Right lobe of liver (tissue), 6 donors: ENCODE data around the gene DIAPH3. TPM values are rescaled to one million over a fixed set of nuclear protein-coding genes. Genes with fewer than 3 reads are reported as not detected.

ENCODE experiments used
- ATAC-seq, 4 donors: fragments of 200-7000 bp; cut with Tn5 transposase; one replicate each; pipeline ENCODE4 v1.9.1; 2020; ENCODE audit warnings: mild to moderate bottlenecking in 4 of 4, moderate library complexity in 4 of 4
- DNase-seq, 3 donors: peaks; one replicate each; pipeline ENCODE4 v3.0.0-alpha.2; 2020
- H3K27ac ChIP-seq, 3 donors: fragments of 200-600 bp; one replicate each; pipeline ENCODE4 v1.8.0; 2022
- H3K27me3 ChIP-seq, 2 donors: fragments of 200-600 bp; one replicate each; pipeline ENCODE4 v1.8.0; 2022
- H3K36me3 ChIP-seq, 4 donors: fragments of 200-600 bp; sonication (generic) in 1 of 4; one replicate each; pipeline versions ENCODE4 v1.5.1 to v1.8.0; 2017 to 2022; ENCODE audit warnings: control low read depth in 1 of 4
- H3K4me1 ChIP-seq, 4 donors: fragments of 200-600 bp; sonication (generic) in 1 of 4; one replicate each; pipeline versions ENCODE4 v1.5.1 to v1.8.0; 2017 to 2022; ENCODE audit warnings: control low read depth in 1 of 4
- H3K4me3 ChIP-seq, 3 donors: fragments of 200-600 bp; one replicate each; pipeline ENCODE4 v1.8.0; 2022
- H3K9me3 ChIP-seq, 4 donors: fragments of 200-600 bp; sonication (generic) in 1 of 4; one replicate each; pipeline versions ENCODE4 v1.5.1 to v1.8.0; 2017 to 2022; ENCODE audit warnings: control low read depth in 1 of 4
- CTCF ChIP-seq, 4 donors: fragments of 200-600 bp in 3 of 4; fragments of 450-650 bp in 1 of 4; IDR thresholded peaks; one replicate each; pipeline versions ENCODE4 v1.5.1 to v1.8.0; 2016 to 2022; ENCODE audit warnings: antibody characterized with exemption in 4 of 4, mild to moderate bottlenecking in 2 of 4
- POLR2A ChIP-seq: fragments of 450-650 bp; IDR thresholded peaks from one replicate; pipeline ENCODE4 v1.6.1; 2017; ENCODE audit warnings: antibody characterized with exemption, mild to moderate bottlenecking
- WGBS: methylation state at CpG from one replicate; pipeline ENCODE4 v1.1.6; 2018; ENCODE audit warnings: low coverage, low lambda C conversion rate; ENCODE audit not compliant: insufficient coverage; ENCODE audit errors: missing lambda C conversion rate; 5-methylcytosine and 5-hydroxymethylcytosine counted together
- intact Hi-C, 2 donors: fragments of 100-400 bp; cut with DNase I; formaldehyde crosslinking; loops; one replicate each; pipeline versions ENCODE4 v1.11.2 to v1.14.1; 2022
- total RNA-seq, 6 experiments: library from RNA; depleted of rRNA in 2 of 6; stranded (reverse); fragments of >200 nt in 2 of 6; fragmentation: NEBNext Ultra II Directional in 3 of 6; extraction: Animal tissue kit (Norgen Biotek cat#: 25700) in 3 of 6; gene quantifications; one replicate each; pipeline versions ENCODE4 v1.1.0 to v1.2.4, GENCODE V29; 2016 to 2023
- donor health status: DM: no; HTN: yes; CAD: no.
- donor health status: DM: no; HTN: no; CAD: no.
- donor health status: DM: no; HTN: no; CAD: no.
- donor health status: DM: no; HTN: yes; CAD: no.
- donor health status: DM: no; HTN: yes; CAD: no.

The DIAPH3 gene
- total RNA-seq, 6 experiments from 2014 or later = 0.10 to 1.6 (median 0.93) TPM; not detected in 1

- Histone ChIP-seq H3K4me1 (peaks cover 0 to 5% (median 0%) of the 10 kb centered on the region in 4 donors), H3K27ac (no peak overlapping the region), H3K27me3 (no peaks in the 10 kb centered on the region), H3K36me3 (no peaks in the 10 kb centered on the region), H3K9me3 (no peaks in the 10 kb centered on the region), H3K4me3 (no peak overlapping the region)
- ATAC-seq (no peak), DNase-seq (no peak)
- intact Hi-C loops = no loop called here
- WGBS = 85% methylated on average over 4 of the region's 4 CpGs
- no peak for TF ChIP-seq CTCF (IDR thresholded peaks at IDR 0.05)
- no peak for TF ChIP-seq POLR2A
Measured at GRCh38 chr13:60016229-60016628, 147.5 kb downstream of the DIAPH3 start.

- intact Hi-C loops = no loop called here
- 98% methylated on average over 3 of the region's 6 CpGs for WGBS
- ATAC-seq (no peak), DNase-seq (no peak)
- H3K27ac ChIP-seq = no peak overlapping the region
- no peak overlapping the region for H3K4me3 ChIP-seq
- no peaks in the 10 kb centered on the region for H3K36me3 ChIP-seq
- no peaks in the 10 kb centered on the region for H3K9me3 ChIP-seq
- H3K4me1 ChIP-seq = no peaks in the 10 kb centered on the region
- no peaks in the 10 kb centered on the region for H3K27me3 ChIP-seq
- no peak for TF ChIP-seq CTCF (IDR thresholded peaks at IDR 0.05)
- no peak for TF ChIP-seq POLR2A
Measured at GRCh38 chr13:60013166-60013565, 150.6 kb downstream of the DIAPH3 start.

- no peak overlapping the region for H3K27ac ChIP-seq
- no peak for TF ChIP-seq POLR2A
- no peak for TF ChIP-seq CTCF (IDR thresholded peaks at IDR 0.05)
Measured at GRCh38 chr13:60012488-60012887, 151.2 kb downstream of the DIAPH3 start.

GRCh38 chr13:60009300-60010253, 154.2 kb downstream of the DIAPH3 start:
- Histone ChIP-seq H3K27me3 (no peaks in the 10 kb centered on the region), H3K4me1 (no peaks in the 10 kb centered on the region), H3K27ac (no peak overlapping the region), H3K4me3 (no peak overlapping the region), H3K36me3 (no peaks in the 10 kb centered on the region), H3K9me3 (no peaks in the 10 kb centered on the region)
- intact Hi-C loops = no loop called here
- no peak for ATAC-seq
- peak in 1 of 3 donors; percentile 29 for DNase-seq
- TF ChIP-seq CTCF (IDR thresholded peaks at IDR 0.05) (no peak), POLR2A (no peak)
- 40% methylated on average over 2 of the region's 6 CpGs for WGBS

More at GRCh38 chr13:60012488-60012887, 151.2 kb downstream of the DIAPH3 start:
- intact Hi-C loops = no loop called here
- H3K9me3 ChIP-seq = no peaks in the 10 kb centered on the region
- WGBS = 90% methylated on average over 1 of the region's 1 CpG
- ATAC-seq = no peak
- no peaks in the 10 kb centered on the region for H3K27me3 ChIP-seq
- H3K4me3 ChIP-seq = no peak overlapping the region
- DNase-seq = no peak
- no peaks in the 10 kb centered on the region for H3K4me1 ChIP-seq
- no peaks in the 10 kb centered on the region for H3K36me3 ChIP-seq
